ENCODE results near the gene TINAG. TPM values are rescaled to one million over a fixed set of nuclear protein-coding genes. Genes with fewer than 3 reads are reported as not detected.

The TINAG gene
- total and polyA plus RNA-seq, 8 donors = not detected

DNA sequence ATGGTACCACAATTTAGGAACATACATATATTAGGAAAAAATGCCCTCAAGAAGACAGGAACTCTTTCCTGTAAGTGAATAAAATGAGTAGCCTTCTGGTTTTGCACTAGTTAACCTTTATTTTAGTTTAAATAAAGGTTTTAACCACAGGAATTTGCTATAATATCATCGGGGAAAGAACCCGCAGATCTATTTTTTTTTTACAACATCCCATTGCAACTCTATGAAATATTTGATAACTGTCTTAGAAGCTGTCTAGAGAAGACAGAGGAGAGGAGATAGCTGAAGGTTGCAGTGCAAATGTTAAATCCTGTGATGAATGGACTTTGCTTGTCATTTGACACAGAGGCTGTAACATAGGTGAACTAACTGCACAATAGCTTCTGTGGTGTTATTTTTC lies 69.5 kb downstream of the TINAG start:
- H3K4me1 ChIP-seq = no peaks in the 10 kb centered on the region
- H3K4me3 ChIP-seq = no peak overlapping the region
- no peaks in the 10 kb centered on the region for H3K36me3 ChIP-seq
- no peaks in the 10 kb centered on the region for H3K9me3 ChIP-seq
- H3K27me3 ChIP-seq = no peaks in the 10 kb centered on the region
- no peak for ATAC-seq
- intact Hi-C loops (cut with DNase I) = no loop called here
- DNase-seq = no peak
- no peak overlapping the region for H3K27ac ChIP-seq
- FAIRE-seq = no peak
- TF ChIP-seq, protein P1, sequence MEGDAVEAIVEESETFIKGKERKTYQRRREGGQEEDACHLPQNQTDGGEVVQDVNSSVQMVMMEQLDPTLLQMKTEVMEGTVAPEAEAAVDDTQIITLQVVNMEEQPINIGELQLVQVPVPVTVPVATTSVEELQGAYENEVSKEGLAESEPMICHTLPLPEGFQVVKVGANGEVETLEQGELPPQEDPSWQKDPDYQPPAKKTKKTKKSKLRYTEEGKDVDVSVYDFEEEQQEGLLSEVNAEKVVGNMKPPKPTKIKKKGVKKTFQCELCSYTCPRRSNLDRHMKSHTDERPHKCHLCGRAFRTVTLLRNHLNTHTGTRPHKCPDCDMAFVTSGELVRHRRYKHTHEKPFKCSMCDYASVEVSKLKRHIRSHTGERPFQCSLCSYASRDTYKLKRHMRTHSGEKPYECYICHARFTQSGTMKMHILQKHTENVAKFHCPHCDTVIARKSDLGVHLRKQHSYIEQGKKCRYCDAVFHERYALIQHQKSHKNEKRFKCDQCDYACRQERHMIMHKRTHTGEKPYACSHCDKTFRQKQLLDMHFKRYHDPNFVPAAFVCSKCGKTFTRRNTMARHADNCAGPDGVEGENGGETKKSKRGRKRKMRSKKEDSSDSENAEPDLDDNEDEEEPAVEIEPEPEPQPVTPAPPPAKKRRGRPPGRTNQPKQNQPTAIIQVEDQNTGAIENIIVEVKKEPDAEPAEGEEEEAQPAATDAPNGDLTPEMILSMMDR (IDR thresholded peaks at IDR 0.05) = no peak
- WGBS, 2 donors = 56 to 61% methylated on average over 2 of the region's 2 CpGs

DNA sequence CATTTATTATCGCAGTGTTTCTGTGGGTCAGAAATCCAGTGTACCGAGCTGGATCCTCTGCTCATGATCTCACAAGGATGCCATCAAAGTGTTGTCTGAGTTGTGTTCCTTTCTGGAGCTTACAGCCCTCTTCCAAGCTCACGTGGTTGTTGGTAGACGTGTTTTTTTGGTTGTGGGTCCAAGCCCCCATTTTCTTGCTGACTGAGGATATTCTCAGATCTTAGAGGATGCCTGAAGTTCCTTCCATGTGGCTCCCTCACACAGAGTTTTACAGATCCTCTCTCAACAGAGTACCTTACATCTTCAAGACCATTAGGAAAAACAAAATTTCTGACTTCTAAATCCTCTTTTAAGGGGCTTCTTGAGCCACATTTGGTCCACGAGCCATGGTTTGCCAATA lies 78.1 kb downstream of the TINAG start:
- FAIRE-seq = no peak
- WGBS, 2 donors = 68 to 83% methylated on average over 5 of the region's 5 CpGs

DNA sequence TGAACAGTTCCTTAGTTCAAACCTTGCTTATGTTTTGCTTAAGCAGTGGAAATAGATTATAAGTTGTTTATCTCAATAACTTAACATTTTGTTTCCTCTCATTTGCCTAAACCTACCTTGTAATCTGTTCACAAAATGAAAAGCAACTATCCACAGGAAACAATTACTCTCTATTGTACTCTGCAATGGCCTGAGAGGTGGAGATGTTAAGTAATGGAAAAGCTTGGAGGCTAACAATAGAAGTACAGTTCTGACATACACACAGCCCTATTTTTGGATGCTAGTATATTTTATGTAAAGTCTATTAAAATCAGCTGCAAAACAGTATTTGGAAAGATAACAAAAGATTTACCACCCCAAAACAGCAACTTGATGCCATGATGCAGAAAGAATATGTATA lies 82.1 kb downstream of the TINAG start:
- no peak for ATAC-seq
- H3K27me3 ChIP-seq = no peaks in the 10 kb centered on the region
- DNase-seq = no peak
- intact Hi-C loops (cut with DNase I) = no loop called here
- FAIRE-seq = no peak
- no peak overlapping the region for H3K27ac ChIP-seq
- H3K36me3 ChIP-seq = no peaks in the 10 kb centered on the region
- no peaks in the 10 kb centered on the region for H3K9me3 ChIP-seq
- H3K4me3 ChIP-seq = no peak overlapping the region
- H3K4me1 ChIP-seq = no peaks in the 10 kb centered on the region
- TF ChIP-seq, protein P1 (IDR thresholded peaks at IDR 0.05) = no peak

More for the DNA sequence above, 78.1 kb downstream of the TINAG start:
- no peak for DNase-seq
- Histone ChIP-seq H3K36me3 (no peaks in the 10 kb centered on the region), H3K9me3 (no peaks in the 10 kb centered on the region), H3K27ac (no peak overlapping the region), H3K4me3 (no peak overlapping the region), H3K4me1 (no peaks in the 10 kb centered on the region), H3K27me3 (no peaks in the 10 kb centered on the region)
- no peak for ATAC-seq
- intact Hi-C loops (cut with DNase I) = no loop called here
- TF ChIP-seq, protein P1 (IDR thresholded peaks at IDR 0.05) = no peak

DNA sequence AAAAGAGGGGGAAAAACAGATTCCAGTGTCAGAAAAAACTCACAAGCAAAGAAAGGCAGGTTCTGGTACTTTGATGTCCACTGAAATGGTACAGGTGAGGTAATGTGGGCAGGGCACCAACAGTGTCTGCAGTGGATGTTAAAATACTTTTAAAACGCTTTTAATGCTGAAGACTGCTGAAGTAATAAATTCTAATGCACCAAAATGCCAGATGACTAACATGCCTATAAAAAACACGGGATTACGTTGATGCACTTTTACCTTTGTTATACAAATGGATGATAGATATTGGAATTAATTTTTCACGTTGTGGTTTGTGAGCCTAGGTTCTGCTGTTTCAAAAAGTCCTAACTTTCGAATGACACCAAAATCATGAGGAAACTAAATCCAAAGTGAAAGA lies 83.3 kb downstream of the TINAG start:
- Histone ChIP-seq H3K9me3 (no peaks in the 10 kb centered on the region), H3K27ac (no peak overlapping the region), H3K4me3 (no peak overlapping the region), H3K36me3 (no peaks in the 10 kb centered on the region), H3K27me3 (no peaks in the 10 kb centered on the region), H3K4me1 (no peaks in the 10 kb centered on the region)
- FAIRE-seq (no peak), DNase-seq (no peak), ATAC-seq (no peak)
- intact Hi-C loops (cut with DNase I) = no loop called here
- 49 to 60% methylated on average over 5 of the region's 5 CpGs for WGBS, 2 donors
- TF ChIP-seq, protein P1 (IDR thresholded peaks at IDR 0.05) = no peak

DNA sequence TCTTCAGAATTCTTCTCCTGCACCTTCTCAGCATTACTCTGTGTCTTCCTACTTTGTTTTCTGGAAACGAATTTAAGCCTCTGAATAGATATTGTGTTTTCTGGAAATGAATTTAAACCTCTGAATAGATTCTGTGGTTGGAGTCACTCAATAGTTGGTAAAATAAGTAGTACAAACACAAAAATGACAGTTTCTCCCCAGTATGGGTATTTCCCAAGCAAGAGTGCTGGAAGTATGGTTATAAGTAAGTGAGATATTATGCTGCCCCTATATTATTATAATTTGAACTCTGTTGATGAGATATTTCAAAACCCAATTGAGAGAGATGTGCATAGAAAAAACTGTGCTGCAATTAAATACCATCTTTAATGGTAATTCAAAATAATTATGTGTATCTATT lies 94.9 kb downstream of the TINAG start:
- no peaks in the 10 kb centered on the region for H3K9me3 ChIP-seq
- no peak overlapping the region for H3K27ac ChIP-seq
- TF ChIP-seq, protein P1 (IDR thresholded peaks at IDR 0.05) = no peak
- H3K4me3 ChIP-seq = no peak overlapping the region
- 42 to 56% methylated on average over 1 of the region's 1 CpG for WGBS, 2 donors
- no peaks in the 10 kb centered on the region for H3K4me1 ChIP-seq
- no peaks in the 10 kb centered on the region for H3K27me3 ChIP-seq
- intact Hi-C loops (cut with DNase I) = no loop called here
- FAIRE-seq (no peak), ATAC-seq (no peak), DNase-seq (no peak)
- no peaks in the 10 kb centered on the region for H3K36me3 ChIP-seq

Measured in pancreas (tissue), 10 donors.